ENCODE data around the gene ZNF783.
A peak's percentile ranks its signal among the peaks of the same experiment; 100 is the strongest.

The ZNF783 gene

DNA sequence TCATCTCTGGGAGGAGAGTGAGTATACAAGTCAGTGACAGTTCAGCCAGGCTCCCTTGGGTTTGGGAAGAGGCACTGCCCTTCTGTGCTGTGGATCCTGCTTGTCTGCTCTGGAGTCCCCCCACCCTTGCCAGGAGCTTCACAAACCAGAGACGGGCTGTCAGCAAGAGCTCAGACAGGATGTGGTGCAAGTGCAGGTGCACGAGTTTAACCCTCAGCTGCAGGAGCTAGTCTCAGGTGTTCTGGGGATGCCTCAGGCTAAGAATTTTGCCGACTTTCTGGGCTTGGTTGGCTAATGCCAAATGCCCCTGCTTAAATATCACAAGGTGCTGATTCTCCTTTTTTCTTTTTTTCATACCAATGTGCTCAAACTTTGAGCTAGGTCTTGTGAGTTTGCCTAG lies 22.3 kb downstream of the ZNF783 start:
- H3K27ac ChIP-seq (ENCODE audit: low read length), result no peak overlapping the region
- H3K36me3 ChIP-seq (ENCODE audit: insufficient read depth, low read depth, low read length), result no peaks in the 10 kb centered on the region
- H3K4me3 ChIP-seq (ENCODE audit: low read length), result peak overlapping the region; percentile 78; the same call in 1 of the 2 replicates

DNA sequence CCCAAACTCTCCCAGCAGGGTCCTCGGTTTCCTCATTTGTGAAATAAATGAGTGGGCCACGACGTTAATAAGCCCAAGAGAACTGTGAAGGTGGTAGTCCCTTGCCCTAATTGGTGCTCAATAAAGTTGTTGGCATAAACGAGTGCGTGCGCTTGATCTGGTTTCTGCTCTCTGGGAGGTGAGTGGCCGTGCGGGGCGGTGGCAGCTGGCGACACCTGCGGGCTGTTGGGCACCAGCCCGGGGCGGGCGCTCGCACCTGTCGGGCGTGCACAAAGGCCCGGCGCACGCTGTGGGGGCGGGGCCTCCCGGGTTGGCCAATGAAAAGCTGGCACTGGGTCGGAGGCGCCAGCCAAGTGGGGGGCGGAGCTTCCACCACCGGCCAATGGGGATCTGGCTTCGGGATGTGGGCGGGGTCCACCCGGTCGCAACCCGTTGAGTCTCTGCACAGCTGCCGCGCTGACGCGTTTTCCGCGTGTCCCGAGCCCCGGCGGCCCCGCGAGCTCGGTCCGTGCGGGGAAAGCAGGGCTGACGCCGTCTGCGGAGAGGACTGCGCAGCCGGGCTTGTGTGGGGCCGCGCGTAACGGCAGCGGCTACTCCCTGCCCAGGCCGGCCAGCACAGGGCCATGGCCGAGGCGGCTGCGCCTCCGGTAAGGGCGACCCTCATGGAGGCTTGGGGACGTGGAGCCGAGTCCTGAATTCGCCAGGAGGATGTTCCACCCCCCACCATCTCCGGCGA lies 23.0 kb downstream of the ZNF783 start:
- H3K4me1 ChIP-seq (ENCODE audit: insufficient read depth, low read length), result 0 out of 2 replicates have a peak, but pooled peaks cover 3% of the 10 kb centered on the region
- peak overlapping the region; percentile 80 for H3K9ac ChIP-seq (ENCODE audit: low read depth, low read length)
- H3K27ac ChIP-seq (ENCODE audit: low read length), result no peak overlapping the region
- H3K4me3 ChIP-seq (ENCODE audit: low read length), result peak overlapping the region; percentile 78
- no peaks in the 10 kb centered on the region for H3K9me3 ChIP-seq (ENCODE audit: insufficient read depth, low read depth, low read length)
- peaks cover 22% of the 10 kb centered on the region; the same call in 1 of the 2 replicates for H3K27me3 ChIP-seq (ENCODE audit: insufficient read depth, low read length)
- no peaks in the 10 kb centered on the region for H3K36me3 ChIP-seq (ENCODE audit: insufficient read depth, low read depth, low read length)

More for the DNA sequence above, 22.3 kb downstream of the ZNF783 start:
- Histone ChIP-seq H3K27me3 (ENCODE audit: insufficient read depth, low read length) (peaks cover 22% of the 10 kb centered on the region; the same call in 1 of the 2 replicates), H3K9me3 (ENCODE audit: insufficient read depth, low read depth, low read length) (no peaks in the 10 kb centered on the region), H3K4me1 (ENCODE audit: insufficient read depth, low read length) (0 out of 2 replicates have a peak, but pooled peaks cover 3% of the 10 kb centered on the region), H3K9ac (ENCODE audit: low read depth, low read length) (no peak overlapping the region)

DNA sequence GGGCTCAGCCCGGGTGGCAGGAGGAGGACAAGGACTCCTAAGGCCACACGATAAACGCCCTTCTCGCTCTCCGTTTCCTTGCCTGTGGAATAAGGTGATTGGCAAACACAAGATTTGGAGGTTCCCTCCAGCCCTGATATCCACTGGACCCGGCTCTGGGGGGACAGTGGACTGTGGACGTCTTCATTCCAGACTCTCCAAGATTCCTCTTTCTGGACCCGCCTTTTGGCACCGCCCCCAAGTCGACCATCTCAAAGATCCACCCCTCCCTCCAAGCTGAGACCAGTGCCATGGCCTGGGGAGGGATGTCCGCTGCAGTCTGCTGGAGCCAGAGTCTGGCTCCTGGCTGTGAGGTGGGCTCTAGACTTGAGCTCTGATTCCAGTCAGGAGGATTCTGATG lies 23.6 kb downstream of the ZNF783 start:
- Histone ChIP-seq H3K9me3 (ENCODE audit: insufficient read depth, low read depth, low read length) (no peaks in the 10 kb centered on the region), H3K27ac (ENCODE audit: low read length) (no peak overlapping the region), H3K9ac (ENCODE audit: low read depth, low read length) (peak overlapping the region; percentile 80), H3K4me3 (ENCODE audit: low read length) (peak overlapping the region; percentile 78), H3K4me1 (ENCODE audit: insufficient read depth, low read length) (0 out of 2 replicates have a peak, but pooled peaks cover 3% of the 10 kb centered on the region), H3K27me3 (ENCODE audit: insufficient read depth, low read length) (peaks cover 22% of the 10 kb centered on the region; the same call in 1 of the 2 replicates), H3K36me3 (ENCODE audit: insufficient read depth, low read depth, low read length) (no peaks in the 10 kb centered on the region)

DNA sequence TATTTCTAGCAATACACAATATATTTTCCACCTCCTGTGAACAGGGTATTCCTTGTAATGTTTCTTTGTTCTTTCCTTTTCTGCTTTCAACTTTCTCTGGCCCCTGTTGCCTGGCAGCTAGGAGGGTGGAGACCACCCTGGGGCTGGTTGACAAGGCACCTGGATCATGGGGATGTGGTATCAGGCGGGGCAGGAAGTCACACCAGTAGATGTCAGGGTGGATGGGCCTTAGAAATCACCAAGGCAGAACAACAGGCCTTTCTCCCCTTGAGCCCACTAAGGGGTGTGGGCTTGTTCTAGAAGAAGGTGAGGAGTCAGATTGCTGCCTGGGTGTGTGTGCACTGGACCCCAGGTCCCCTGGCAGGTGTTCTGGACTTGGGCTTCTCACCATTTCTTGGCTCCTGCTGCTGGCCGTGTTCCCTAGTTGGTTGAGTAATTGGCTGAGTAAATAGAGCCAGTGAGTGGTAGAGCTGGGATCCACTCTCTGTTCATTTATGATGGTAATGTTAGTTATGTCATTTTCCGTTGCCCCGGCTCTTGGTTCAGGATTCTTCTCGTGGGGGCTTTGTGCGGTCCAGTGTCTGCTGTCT lies 24.9 kb downstream of the ZNF783 start:
- Histone ChIP-seq H3K36me3 (ENCODE audit: insufficient read depth, low read depth, low read length) (no peaks in the 10 kb centered on the region), H3K27me3 (ENCODE audit: insufficient read depth, low read length) (peaks cover 22% of the 10 kb centered on the region; the same call in 1 of the 2 replicates), H3K9ac (ENCODE audit: low read depth, low read length) (no peak overlapping the region)

DNA sequence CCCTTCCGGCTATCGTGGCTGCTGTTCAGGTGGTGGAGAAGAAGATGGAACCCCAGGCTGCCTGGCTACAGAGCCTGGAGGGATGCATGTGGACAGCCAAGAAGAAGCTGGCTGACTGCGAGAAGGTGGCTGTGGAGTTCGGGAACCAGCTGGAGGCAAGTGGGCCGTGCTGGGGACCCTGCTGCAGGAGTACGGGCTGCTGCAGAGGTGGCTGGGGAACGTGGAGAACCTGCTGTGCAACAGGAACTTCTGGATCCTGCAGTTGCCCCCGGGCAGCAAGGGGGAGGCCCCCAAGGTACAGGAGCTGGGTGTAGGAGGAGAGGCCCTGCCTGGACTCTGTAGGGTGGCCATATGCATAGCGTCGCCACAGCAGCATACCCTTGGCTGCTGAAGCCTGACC lies 25.6 kb downstream of the ZNF783 start:
- Histone ChIP-seq H3K27ac (ENCODE audit: low read length) (no peak overlapping the region), H3K36me3 (ENCODE audit: insufficient read depth, low read depth, low read length) (no peaks in the 10 kb centered on the region), H3K4me3 (ENCODE audit: low read length) (no peak overlapping the region), H3K27me3 (ENCODE audit: insufficient read depth, low read length) (peaks cover 22% of the 10 kb centered on the region; the same call in 1 of the 2 replicates), H3K4me1 (ENCODE audit: insufficient read depth, low read length) (0 out of 2 replicates have a peak, but pooled peaks cover 3% of the 10 kb centered on the region), H3K9ac (ENCODE audit: low read depth, low read length) (no peak overlapping the region), H3K9me3 (ENCODE audit: insufficient read depth, low read depth, low read length) (no peaks in the 10 kb centered on the region)

More for the DNA sequence above, 24.9 kb downstream of the ZNF783 start:
- Histone ChIP-seq H3K27ac (ENCODE audit: low read length) (no peak overlapping the region), H3K4me1 (ENCODE audit: insufficient read depth, low read length) (0 out of 2 replicates have a peak, but pooled peaks cover 3% of the 10 kb centered on the region), H3K4me3 (ENCODE audit: low read length) (no peak overlapping the region), H3K9me3 (ENCODE audit: insufficient read depth, low read depth, low read length) (no peaks in the 10 kb centered on the region)

DNA sequence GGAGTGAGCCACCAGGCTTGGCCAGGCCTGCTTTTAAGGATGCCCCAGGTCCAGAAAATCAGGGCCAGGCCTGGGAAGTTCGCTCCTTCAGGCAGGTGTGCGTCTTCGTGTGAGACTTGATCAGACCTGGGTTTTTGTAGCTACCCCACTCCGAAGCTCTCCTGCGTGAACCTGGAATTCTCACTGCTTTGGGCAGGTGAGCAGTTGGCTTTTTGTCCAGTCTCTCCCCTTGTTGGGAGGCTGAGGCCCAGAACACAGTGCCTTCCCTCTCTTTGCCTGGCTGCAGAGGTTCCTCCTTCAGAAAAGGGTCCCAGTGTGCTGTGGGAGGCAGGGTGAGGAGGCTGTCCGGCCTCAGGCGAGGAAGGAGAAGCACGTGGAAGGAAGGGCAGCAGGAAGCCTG lies 27.3 kb downstream of the ZNF783 start:
- H3K9ac ChIP-seq (ENCODE audit: low read depth, low read length), result no peak overlapping the region
- no peaks in the 10 kb centered on the region for H3K9me3 ChIP-seq (ENCODE audit: insufficient read depth, low read depth, low read length)
- H3K36me3 ChIP-seq (ENCODE audit: insufficient read depth, low read depth, low read length), result no peaks in the 10 kb centered on the region
- peaks cover 16% of the 10 kb centered on the region; the same call in 1 of the 2 replicates for H3K27me3 ChIP-seq (ENCODE audit: insufficient read depth, low read length)
- H3K27ac ChIP-seq (ENCODE audit: low read length), result no peak overlapping the region
- no peak overlapping the region for H3K4me3 ChIP-seq (ENCODE audit: low read length)
- H3K4me1 ChIP-seq (ENCODE audit: insufficient read depth, low read length), result 0 out of 2 replicates have a peak, but pooled peaks cover 3% of the 10 kb centered on the region

DNA sequence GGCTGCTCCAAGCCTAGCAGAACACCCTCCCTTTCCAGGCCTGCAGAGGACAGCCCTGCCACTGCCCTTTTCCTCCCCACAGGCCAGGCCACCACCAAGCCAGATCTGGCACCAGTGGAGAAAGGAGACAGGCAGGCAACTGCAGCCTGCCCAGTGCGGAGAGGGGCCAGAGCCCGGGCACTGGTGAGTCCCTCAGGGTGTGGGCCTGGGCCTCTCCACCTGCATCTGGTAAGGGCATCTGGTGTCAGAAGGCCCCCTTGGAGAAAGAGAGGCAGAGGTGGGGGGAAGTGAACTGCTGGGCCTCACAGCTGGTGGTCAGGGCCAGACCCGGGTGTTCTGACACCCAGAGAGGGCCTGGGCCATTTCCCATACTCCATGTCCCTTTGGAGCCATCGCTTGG lies 27.9 kb downstream of the ZNF783 start:
- Histone ChIP-seq H3K4me1 (ENCODE audit: insufficient read depth, low read length) (no peaks in the 10 kb centered on the region), H3K9ac (ENCODE audit: low read depth, low read length) (no peak overlapping the region), H3K36me3 (ENCODE audit: insufficient read depth, low read depth, low read length) (no peaks in the 10 kb centered on the region), H3K27me3 (ENCODE audit: insufficient read depth, low read length) (peaks cover 12% of the 10 kb centered on the region; the same call in 1 of the 2 replicates), H3K4me3 (ENCODE audit: low read length) (no peak overlapping the region), H3K27ac (ENCODE audit: low read length) (no peak overlapping the region), H3K9me3 (ENCODE audit: insufficient read depth, low read depth, low read length) (no peaks in the 10 kb centered on the region)

DNA sequence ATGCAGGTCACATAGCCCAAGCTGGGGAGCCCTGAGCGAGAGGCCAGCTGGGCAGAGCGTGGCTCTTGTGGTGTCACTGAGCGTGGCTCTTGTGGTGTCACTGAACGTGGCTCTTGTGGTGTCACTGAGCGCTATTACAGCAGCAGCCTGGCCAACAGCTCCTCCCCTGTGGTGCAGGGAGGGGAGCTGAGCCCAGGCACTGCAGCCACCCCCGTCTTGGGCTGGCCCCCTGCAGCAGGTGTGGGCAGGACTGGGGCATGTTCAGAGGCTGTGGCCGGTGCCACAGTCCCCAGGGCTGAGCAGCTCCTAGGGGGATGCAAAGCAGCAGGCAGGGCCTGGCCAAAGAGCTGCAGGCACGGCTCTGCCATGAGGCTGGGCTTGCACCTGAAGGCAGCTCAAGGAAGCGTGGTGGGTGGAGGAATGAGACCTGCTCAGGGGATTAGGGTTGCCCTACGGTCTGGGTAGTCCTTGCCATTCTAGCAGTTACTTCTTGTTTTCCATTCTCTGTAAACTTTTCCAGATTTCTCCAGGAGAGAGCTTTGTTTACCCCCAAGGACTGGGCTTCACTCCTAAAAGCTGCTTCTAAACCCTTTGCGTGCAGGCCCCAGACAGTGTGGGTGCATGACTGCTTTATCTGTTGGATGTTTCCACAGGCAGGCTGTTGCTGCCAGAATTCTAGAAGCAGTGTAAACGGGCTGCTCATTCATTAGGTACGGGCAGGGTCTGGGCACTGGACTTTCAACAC lies 29.2 kb downstream of the ZNF783 start:
- Histone ChIP-seq H3K27ac (ENCODE audit: low read length) (no peak overlapping the region), H3K9ac (ENCODE audit: low read depth, low read length) (no peak overlapping the region), H3K4me1 (ENCODE audit: insufficient read depth, low read length) (no peaks in the 10 kb centered on the region), H3K27me3 (ENCODE audit: insufficient read depth, low read length) (peaks cover 3% of the 10 kb centered on the region; the same call in 1 of the 2 replicates), H3K4me3 (ENCODE audit: low read length) (no peak overlapping the region), H3K36me3 (ENCODE audit: insufficient read depth, low read depth, low read length) (no peaks in the 10 kb centered on the region), H3K9me3 (ENCODE audit: insufficient read depth, low read depth, low read length) (no peaks in the 10 kb centered on the region)

DNA sequence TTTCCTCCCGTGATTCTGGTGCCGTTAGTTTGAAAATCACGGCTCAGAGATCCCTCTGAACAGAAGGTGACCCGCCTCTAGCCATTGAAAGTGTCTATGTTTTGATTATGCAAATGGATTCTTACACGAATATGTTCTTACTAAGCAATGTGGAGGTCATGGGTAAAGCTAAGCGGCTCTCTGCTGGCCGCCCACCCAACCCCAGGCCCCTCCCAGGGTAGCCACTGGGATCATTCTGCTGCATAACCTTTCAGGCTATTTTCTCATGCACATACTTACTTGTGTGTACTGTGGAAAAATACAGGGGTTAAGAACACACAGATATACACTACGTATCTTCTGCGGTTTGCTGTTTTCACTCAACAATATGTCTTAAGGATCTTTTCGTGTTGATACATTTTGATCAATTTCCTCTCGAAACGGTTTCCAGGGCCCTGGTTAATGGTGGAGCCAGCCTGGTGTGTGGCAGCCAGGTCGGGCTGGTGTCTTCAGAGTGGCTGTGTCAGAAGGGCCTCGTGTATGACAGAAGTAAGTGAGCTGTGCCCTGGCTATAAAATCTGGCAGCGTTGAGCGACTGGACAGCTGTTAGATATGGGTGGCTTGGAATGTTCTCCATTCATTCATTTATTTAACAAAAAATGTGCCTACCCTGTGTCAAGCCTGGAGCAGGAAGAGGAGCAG lies 29.9 kb downstream of the ZNF783 start:
- Histone ChIP-seq H3K4me1 (ENCODE audit: insufficient read depth, low read length) (no peaks in the 10 kb centered on the region), H3K27me3 (ENCODE audit: insufficient read depth, low read length) (no peaks in the 10 kb centered on the region), H3K27ac (ENCODE audit: low read length) (no peak overlapping the region), H3K9ac (ENCODE audit: low read depth, low read length) (no peak overlapping the region), H3K9me3 (ENCODE audit: insufficient read depth, low read depth, low read length) (no peaks in the 10 kb centered on the region), H3K4me3 (ENCODE audit: low read length) (no peak overlapping the region), H3K36me3 (ENCODE audit: insufficient read depth, low read depth, low read length) (no peaks in the 10 kb centered on the region)

DNA sequence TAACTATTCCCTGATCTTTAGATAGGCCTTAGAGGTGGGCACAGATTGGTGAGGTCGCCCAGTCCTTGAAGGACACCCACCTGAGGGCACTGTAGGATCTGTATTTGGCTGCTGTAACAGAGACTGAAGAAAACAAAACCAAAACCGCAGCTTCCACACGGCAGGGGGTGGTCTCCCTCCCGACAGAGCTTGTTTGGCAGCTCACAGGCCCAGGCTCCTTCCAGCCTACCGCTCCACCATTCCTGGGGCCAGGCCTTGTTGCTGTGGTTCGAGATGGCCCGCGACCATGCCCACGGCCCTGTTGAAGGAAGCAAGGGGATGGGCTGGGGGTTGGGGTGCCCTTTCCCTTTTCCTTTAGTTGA lies 30.4 kb downstream of the ZNF783 start:
- Histone ChIP-seq H3K27me3 (ENCODE audit: insufficient read depth, low read length) (no peaks in the 10 kb centered on the region), H3K4me1 (ENCODE audit: insufficient read depth, low read length) (no peaks in the 10 kb centered on the region), H3K4me3 (ENCODE audit: low read length) (no peak overlapping the region), H3K9me3 (ENCODE audit: insufficient read depth, low read depth, low read length) (no peaks in the 10 kb centered on the region), H3K9ac (ENCODE audit: low read depth, low read length) (no peak overlapping the region), H3K36me3 (ENCODE audit: insufficient read depth, low read depth, low read length) (no peaks in the 10 kb centered on the region), H3K27ac (ENCODE audit: low read length) (no peak overlapping the region)

DNA sequence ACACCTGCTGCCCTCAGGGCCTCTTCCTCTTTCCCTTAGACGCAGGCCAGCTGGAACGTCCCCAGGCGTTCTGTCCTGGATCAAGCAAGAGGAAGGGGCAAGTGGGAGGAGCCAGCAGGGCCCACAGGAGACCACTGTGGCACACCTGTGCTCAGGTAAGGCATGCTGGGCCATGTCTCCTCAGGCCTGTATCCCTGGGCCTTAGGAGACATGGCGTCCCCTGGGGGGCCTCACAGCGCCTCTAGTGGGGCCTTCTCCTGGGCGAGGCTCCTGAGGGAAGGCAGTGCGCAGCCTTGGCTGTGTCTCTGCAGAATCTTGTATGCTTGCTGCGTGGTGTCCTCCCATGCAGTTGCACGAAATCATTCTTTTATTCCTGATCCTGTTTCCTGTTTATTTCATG lies 31.3 kb downstream of the ZNF783 start:
- H3K9me3 ChIP-seq (ENCODE audit: insufficient read depth, low read depth, low read length), result no peaks in the 10 kb centered on the region
- H3K27me3 ChIP-seq (ENCODE audit: insufficient read depth, low read length), result no peaks in the 10 kb centered on the region
- H3K9ac ChIP-seq (ENCODE audit: low read depth, low read length), result no peak overlapping the region
- H3K27ac ChIP-seq (ENCODE audit: low read length), result no peak overlapping the region
- no peak overlapping the region for H3K4me3 ChIP-seq (ENCODE audit: low read length)
- H3K36me3 ChIP-seq (ENCODE audit: insufficient read depth, low read depth, low read length), result no peaks in the 10 kb centered on the region
- H3K4me1 ChIP-seq (ENCODE audit: insufficient read depth, low read length), result no peaks in the 10 kb centered on the region
